HCT116 (cell line): ENCODE results near the gene AMZ2. TPM values are rescaled to one million over a fixed set of nuclear protein-coding genes. Genes with fewer than 3 reads are reported as not detected.

Experiments
- ATAC-seq: fragments of 200-7000 bp; cut with Tn5 transposase; 2 replicates; pipeline ENCODE4 v1.9.1; 2020; ENCODE audit warnings: mild to moderate bottlenecking, moderate library complexity
- BruUV-seq: library from RNA; stranded (reverse); fragments of 400-500 nt; replicated peaks from 2 replicates; lab custom pipeline; 2021; lab: Mats Ljungman, UMichigan
- CTCF ChIA-PET: fragments of 300-600 bp; sonication (Branson Sonifier 250); formaldehyde crosslinking; loops from one replicate; lab custom pipeline; 2021; ENCODE audit warnings: antibody characterized with exemption; lab: Charles Lee
- POLR2A ChIA-PET: fragments of 300-600, 350-600 bp; sonication (Branson Sonifier 250); formaldehyde crosslinking; loops from one replicate; lab custom pipeline; 2021; ENCODE audit warnings: antibody characterized with exemption; lab: Charles Lee
- RAD21 ChIA-PET, 2 experiments: fragments of 300-600 bp; sonication (Branson Sonifier 250); formaldehyde crosslinking; loops; one replicate each; lab custom pipeline; 2023; ENCODE audit warnings: low total read pairs in 2 of 2; ENCODE audit not compliant: uncharacterized antibody in 2 of 2, unreplicated experiment in 2 of 2, low non-redundant PET in 1 of 2; lab: Charles Lee
- DNase-seq: peaks from one replicate; pipeline ENCODE4 v3.0.0-alpha.2; 2010; ENCODE audit warnings: low read depth, low spot score
- H2AFZ ChIP-seq: fragments of 200-600 bp; shearing (Covaris generic), sonication (generic); 2 replicates; pipeline ENCODE4 v1.6.1; 2017; ENCODE audit warnings: low read depth, mixed run types, mixed read lengths, antibody characterized with exemption, low read length; ENCODE audit not compliant: poor library complexity, severe bottlenecking
- H3K27ac ChIP-seq: 2 replicates; pipeline ENCODE4 v1.5.1; 2012; ENCODE audit warnings: low read depth, low read length
- H3K27me3 ChIP-seq: fragments of 200-600 bp; sonication (generic); 2 replicates; pipeline ENCODE4 v1.6.1; 2016; ENCODE audit warnings: mixed run types, low read length, mixed read lengths; ENCODE audit not compliant: insufficient read depth
- H3K36me3 ChIP-seq, 2 experiments: fragments of 200-500 bp in 1 of 2; fragments of 200-600 bp in 1 of 2; sonication (Bioruptor generic) in 1 of 2; sonication (generic) in 1 of 2; 2 replicates each; pipeline versions ENCODE4 v1.5.1 to v1.6.1; 2014 to 2016; ENCODE audit warnings: low read length in 2 of 2, inconsistent platforms in 1 of 2, mixed read lengths in 1 of 2, mixed run types in 1 of 2; ENCODE audit not compliant: insufficient read depth in 2 of 2, control insufficient read depth in 1 of 2
- H3K4me1 ChIP-seq, 2 experiments: fragments of 200-600 bp in 1 of 2; sonication (generic) in 1 of 2; 2 replicates each; pipeline versions ENCODE4 v1.5.1 to v1.6.1; 2012 to 2017; ENCODE audit warnings: low read length in 2 of 2, inconsistent platforms in 1 of 2, mild to moderate bottlenecking in 1 of 2, mixed read lengths in 1 of 2, mixed run types in 1 of 2, moderate library complexity in 1 of 2; ENCODE audit not compliant: insufficient read depth in 2 of 2, control insufficient read depth in 1 of 2
- H3K4me2 ChIP-seq: fragments of 200-600 bp; sonication (generic); 2 replicates; pipeline ENCODE4 v1.6.1; 2017; ENCODE audit warnings: mixed run types, low read length, mixed read lengths
- H3K4me3 ChIP-seq, 2 experiments: fragments of 200-600 bp in 1 of 2; sonication (generic) in 1 of 2; replicated peaks in 1 of 2; 2 replicates each; pipeline ENCODE4 v1.5.1; 2011 to 2016; ENCODE audit warnings: low read length in 2 of 2, control low read depth in 1 of 2, low read depth in 1 of 2, mild to moderate bottlenecking in 1 of 2, mixed read lengths in 1 of 2, mixed run types in 1 of 2
- H3K79me2 ChIP-seq: fragments of 200-600 bp; sonication (generic); 2 replicates; pipeline ENCODE4 v1.6.1; 2017; ENCODE audit warnings: mild to moderate bottlenecking, mixed run types, low read length, moderate library complexity, mixed read lengths; ENCODE audit not compliant: insufficient read depth
- H3K9ac ChIP-seq: fragments of 200-600 bp; sonication (generic); 2 replicates; pipeline ENCODE4 v1.6.1; 2016; ENCODE audit warnings: low read length, mixed read lengths
- H3K9me2 ChIP-seq: fragments of 200-600 bp; sonication (generic), shearing (Covaris generic); 2 replicates; pipeline ENCODE4 v1.6.1; 2017; ENCODE audit warnings: mixed run types, mild to moderate bottlenecking, moderate library complexity; ENCODE audit not compliant: insufficient read depth
- H3K9me3 ChIP-seq, 2 experiments: fragments of 200-500 bp in 1 of 2; fragments of 200-600 bp in 1 of 2; sonication (Bioruptor generic) in 1 of 2; sonication (generic) in 1 of 2; 2 replicates each; pipeline ENCODE4 v1.6.1; 2014 to 2017; ENCODE audit warnings: low read length in 2 of 2, mixed read lengths in 2 of 2, inconsistent platforms in 1 of 2, low read depth in 1 of 2, mild to moderate bottlenecking in 1 of 2, mixed run types in 1 of 2, moderate library complexity in 1 of 2; ENCODE audit not compliant: control insufficient read depth in 1 of 2, insufficient read depth in 1 of 2
- H4K20me1 ChIP-seq: fragments of 200-600 bp; sonication (generic), shearing (Covaris generic); 2 replicates; pipeline ENCODE4 v1.6.1; 2017; ENCODE audit warnings: mixed run types, mild to moderate bottlenecking, moderate library complexity; ENCODE audit not compliant: insufficient read depth
- CEBPB ChIP-seq: IDR thresholded peaks from 2 replicates; pipeline ENCODE4 v1.6.1; 2012; ENCODE audit warnings: low read depth
- EZH2phosphoT487 ChIP-seq: fragments of 200-600 bp; IDR thresholded peaks from 2 replicates; pipeline ENCODE4 v1.6.1; 2018; ENCODE audit warnings: antibody characterized with exemption, borderline replicate concordance
- JUND ChIP-seq: IDR thresholded peaks from 2 replicates; pipeline ENCODE4 v1.6.1; 2012
- SIN3A ChIP-seq: IDR thresholded peaks from 2 replicates; pipeline ENCODE4 v1.6.1; 2012; ENCODE audit warnings: low read depth
- SP1 ChIP-seq: IDR thresholded peaks from 2 replicates; pipeline ENCODE4 v1.6.1; 2012; ENCODE audit warnings: low read depth
- SRF ChIP-seq: IDR thresholded peaks from 2 replicates; pipeline ENCODE4 v1.6.1; 2012; ENCODE audit warnings: low read depth
- TCF7L2 ChIP-seq: IDR thresholded peaks from 2 replicates; pipeline ENCODE4 v1.7.0; 2011; ENCODE audit warnings: borderline replicate concordance, inconsistent platforms; ENCODE audit not compliant: insufficient read depth, insufficient read length; ENCODE audit errors: extremely low read depth
- ZFX ChIP-seq: fragments of 450-650 bp; IDR thresholded peaks from 2 replicates; pipeline ENCODE4 v1.6.1; 2017
- intact Hi-C: fragments of 100-400 bp; cut with micrococcal nuclease; formaldehyde crosslinking; loops from 2 replicates; pipeline ENCODE4 v1.10.0; 2022
- total RNA-seq: library from RNA; stranded (reverse); gene quantifications from one replicate; pipeline ENCODE4 v1.2.1, GENCODE V29; 2021; ENCODE audit not compliant: unreplicated experiment
- TF ChIP-seq, protein P1 (sequence below): IDR thresholded peaks from 2 replicates; pipeline ENCODE4 v1.6.1; 2011; ENCODE audit warnings: mild to moderate bottlenecking, low read length, moderate library complexity; ENCODE audit not compliant: insufficient replicate concordance; ENCODE audit errors: extremely low read depth
- TF ChIP-seq, protein P2 (sequence below): IDR thresholded peaks from 2 replicates; pipeline ENCODE4 v1.6.1; 2012

Gene AMZ2
- total RNA-seq, 1 experiment from 2014 or later: 131 TPM

- no TSS peak for BruUV-seq
- H3K79me2 ChIP-seq: 0 out of 2 replicates have a peak, but pooled peaks cover 12% of the 10 kb centered on the region
- H4K20me1 ChIP-seq: no peaks in the 10 kb centered on the region
- RAD21 ChIA-PET: interaction anchor here in 1 of 2 experiments (1.8 kb wide), 1 partner anchor 106 kb away, joined by 7 read pairs; no protein-coding TSS in a partner anchor
- no peak for TF ChIP-seq ZFX
- no peak for TF ChIP-seq SRF
- TF ChIP-seq JUND: no peak
- TF ChIP-seq, protein P1, sequence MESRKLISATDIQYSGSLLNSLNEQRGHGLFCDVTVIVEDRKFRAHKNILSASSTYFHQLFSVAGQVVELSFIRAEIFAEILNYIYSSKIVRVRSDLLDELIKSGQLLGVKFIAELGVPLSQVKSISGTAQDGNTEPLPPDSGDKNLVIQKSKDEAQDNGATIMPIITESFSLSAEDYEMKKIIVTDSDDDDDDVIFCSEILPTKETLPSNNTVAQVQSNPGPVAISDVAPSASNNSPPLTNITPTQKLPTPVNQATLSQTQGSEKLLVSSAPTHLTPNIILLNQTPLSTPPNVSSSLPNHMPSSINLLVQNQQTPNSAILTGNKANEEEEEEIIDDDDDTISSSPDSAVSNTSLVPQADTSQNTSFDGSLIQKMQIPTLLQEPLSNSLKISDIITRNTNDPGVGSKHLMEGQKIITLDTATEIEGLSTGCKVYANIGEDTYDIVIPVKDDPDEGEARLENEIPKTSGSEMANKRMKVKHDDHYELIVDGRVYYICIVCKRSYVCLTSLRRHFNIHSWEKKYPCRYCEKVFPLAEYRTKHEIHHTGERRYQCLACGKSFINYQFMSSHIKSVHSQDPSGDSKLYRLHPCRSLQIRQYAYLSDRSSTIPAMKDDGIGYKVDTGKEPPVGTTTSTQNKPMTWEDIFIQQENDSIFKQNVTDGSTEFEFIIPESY: no peak
- TF ChIP-seq SP1: no peak
- TF ChIP-seq TCF7L2: no peak
- TF ChIP-seq, protein P2, sequence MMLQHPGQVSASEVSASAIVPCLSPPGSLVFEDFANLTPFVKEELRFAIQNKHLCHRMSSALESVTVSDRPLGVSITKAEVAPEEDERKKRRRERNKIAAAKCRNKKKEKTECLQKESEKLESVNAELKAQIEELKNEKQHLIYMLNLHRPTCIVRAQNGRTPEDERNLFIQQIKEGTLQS: no peak
- no peak for TF ChIP-seq CEBPB
- no peak for TF ChIP-seq SIN3A
- no peak for TF ChIP-seq EZH2phosphoT487
- POLR2A ChIA-PET: interaction anchor here (1.0 to 1.6 kb wide), 8 partner anchors 11 to 106 kb away, joined by 3 to 8 read pairs (median 4); no protein-coding TSS in a partner anchor
- peak overlapping the region; percentile 96 for H3K4me2 ChIP-seq
- intact Hi-C loops: loop anchor here (2.0 kb wide), 1 partner anchor 88 kb away; no protein-coding TSS in a partner anchor
- H3K9me2 ChIP-seq: no peaks in the 10 kb centered on the region
- no peaks in the 10 kb centered on the region for H3K9me3 ChIP-seq
- no peaks in the 10 kb centered on the region for H3K27me3 ChIP-seq
- H3K27ac ChIP-seq: peak overlapping the region; percentile 92
- H2AFZ ChIP-seq: peak overlapping the region; percentile 70
- peaks cover 53 to 75% of the 10 kb centered on the region in 2 experiments for H3K4me1 ChIP-seq
- H3K9ac ChIP-seq: peak overlapping the region; percentile 87
- H3K4me3 ChIP-seq: peak overlapping the region; percentile 60 to 74
- DNase-seq (no peak), ATAC-seq (peak; percentile 1; the same call in 1 of the 2 replicates)
- no peaks in the 10 kb centered on the region for H3K36me3 ChIP-seq
- CTCF ChIA-PET: interaction anchor here (1.2 to 1.9 kb wide), 2 partner anchors 29 to 106 kb away, joined by 4 to 7 read pairs; no protein-coding TSS in a partner anchor
These were observed 44.8 kb downstream of the AMZ2 start for GRCh38 chr17:68292689-68293040.
